ENCODE results near the gene SLC5A2. TPM values are rescaled to one million over a fixed set of nuclear protein-coding genes. Genes with fewer than 3 reads are reported as not detected.
"Not testable (repeated sequence)": the region's sequence is repeated elsewhere in the genome, so short reads cannot be mapped to it uniquely, and the experiment has no call there.

Gene SLC5A2
- total and polyA plus RNA-seq, 2 experiments from 2014 or later, result 2.5 to 12.7 TPM

DNA sequence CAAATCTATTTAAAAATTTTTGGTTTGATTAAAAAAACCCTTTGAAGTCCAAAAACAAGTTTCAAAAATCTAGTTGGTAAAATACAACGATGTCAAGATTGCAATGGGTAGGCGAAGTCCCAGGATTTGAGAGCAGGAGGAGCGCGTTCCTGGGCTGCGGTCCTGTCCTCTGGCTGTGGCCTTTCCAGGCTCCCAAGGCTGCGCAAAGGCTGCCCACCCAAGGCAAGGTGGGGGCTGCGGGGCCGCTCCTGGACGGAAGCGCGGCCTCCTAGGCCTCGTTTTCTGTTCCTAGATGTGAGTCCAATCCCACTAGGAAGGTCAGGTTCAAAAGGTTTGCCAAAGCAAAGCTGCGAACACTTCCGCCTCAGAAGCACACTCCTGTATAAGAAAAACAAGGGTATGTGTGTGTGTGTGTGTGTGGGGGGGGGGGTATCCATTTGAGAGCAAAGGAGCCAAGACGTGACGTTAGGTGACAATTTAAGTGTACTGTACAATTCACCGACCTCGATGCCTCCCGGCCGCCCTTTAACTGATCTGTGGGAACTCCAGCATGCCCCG is 54.0 kb downstream of the SLC5A2 start:
- TF ChIP-seq EZH2phosphoT487 (IDR thresholded peaks at IDR 0.05; ENCODE audit: low read depth, severe bottlenecking, unreplicated experiment) (no peak), EZH2 (IDR thresholded peaks at IDR 0.05; ENCODE audit: borderline replicate concordance) (no peak)
- TF ChIP-seq, protein P1, sequence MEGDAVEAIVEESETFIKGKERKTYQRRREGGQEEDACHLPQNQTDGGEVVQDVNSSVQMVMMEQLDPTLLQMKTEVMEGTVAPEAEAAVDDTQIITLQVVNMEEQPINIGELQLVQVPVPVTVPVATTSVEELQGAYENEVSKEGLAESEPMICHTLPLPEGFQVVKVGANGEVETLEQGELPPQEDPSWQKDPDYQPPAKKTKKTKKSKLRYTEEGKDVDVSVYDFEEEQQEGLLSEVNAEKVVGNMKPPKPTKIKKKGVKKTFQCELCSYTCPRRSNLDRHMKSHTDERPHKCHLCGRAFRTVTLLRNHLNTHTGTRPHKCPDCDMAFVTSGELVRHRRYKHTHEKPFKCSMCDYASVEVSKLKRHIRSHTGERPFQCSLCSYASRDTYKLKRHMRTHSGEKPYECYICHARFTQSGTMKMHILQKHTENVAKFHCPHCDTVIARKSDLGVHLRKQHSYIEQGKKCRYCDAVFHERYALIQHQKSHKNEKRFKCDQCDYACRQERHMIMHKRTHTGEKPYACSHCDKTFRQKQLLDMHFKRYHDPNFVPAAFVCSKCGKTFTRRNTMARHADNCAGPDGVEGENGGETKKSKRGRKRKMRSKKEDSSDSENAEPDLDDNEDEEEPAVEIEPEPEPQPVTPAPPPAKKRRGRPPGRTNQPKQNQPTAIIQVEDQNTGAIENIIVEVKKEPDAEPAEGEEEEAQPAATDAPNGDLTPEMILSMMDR (IDR thresholded peaks at IDR 0.05; ENCODE audit: poor library complexity), result no peak
- H3K9me3 ChIP-seq (ENCODE audit: low read depth), result no peaks in the 10 kb centered on the region
- H3K27me3 ChIP-seq, result peaks cover 11% of the 10 kb centered on the region
- 85% methylated on average over 21 of the region's 21 CpGs for WGBS (ENCODE audit: low lambda C conversion rate, missing lambda C conversion rate)
- no peaks in the 10 kb centered on the region for H3K9me2 ChIP-seq (replicated peaks; ENCODE audit: insufficient read depth)
- peak overlapping the region; percentile 87 for H3K4me2 ChIP-seq
- H3K27ac ChIP-seq, result no peak overlapping the region
- no peaks in the 10 kb centered on the region for H3K4me1 ChIP-seq (ENCODE audit: insufficient read depth)
- no peak overlapping the region for H3K4me3 ChIP-seq
- H3K79me2 ChIP-seq, result no peaks in the 10 kb centered on the region
- H2AFZ ChIP-seq, result peak overlapping the region; percentile 63
- no peaks in the 10 kb centered on the region for H4K20me1 ChIP-seq (ENCODE audit: insufficient read depth, poor library complexity, severe bottlenecking)
- no peak for DNase-seq (ENCODE audit: low spot score)
- H3K36me3 ChIP-seq (replicated peaks; ENCODE audit: insufficient read depth, low read depth), result no peaks in the 10 kb centered on the region

DNA sequence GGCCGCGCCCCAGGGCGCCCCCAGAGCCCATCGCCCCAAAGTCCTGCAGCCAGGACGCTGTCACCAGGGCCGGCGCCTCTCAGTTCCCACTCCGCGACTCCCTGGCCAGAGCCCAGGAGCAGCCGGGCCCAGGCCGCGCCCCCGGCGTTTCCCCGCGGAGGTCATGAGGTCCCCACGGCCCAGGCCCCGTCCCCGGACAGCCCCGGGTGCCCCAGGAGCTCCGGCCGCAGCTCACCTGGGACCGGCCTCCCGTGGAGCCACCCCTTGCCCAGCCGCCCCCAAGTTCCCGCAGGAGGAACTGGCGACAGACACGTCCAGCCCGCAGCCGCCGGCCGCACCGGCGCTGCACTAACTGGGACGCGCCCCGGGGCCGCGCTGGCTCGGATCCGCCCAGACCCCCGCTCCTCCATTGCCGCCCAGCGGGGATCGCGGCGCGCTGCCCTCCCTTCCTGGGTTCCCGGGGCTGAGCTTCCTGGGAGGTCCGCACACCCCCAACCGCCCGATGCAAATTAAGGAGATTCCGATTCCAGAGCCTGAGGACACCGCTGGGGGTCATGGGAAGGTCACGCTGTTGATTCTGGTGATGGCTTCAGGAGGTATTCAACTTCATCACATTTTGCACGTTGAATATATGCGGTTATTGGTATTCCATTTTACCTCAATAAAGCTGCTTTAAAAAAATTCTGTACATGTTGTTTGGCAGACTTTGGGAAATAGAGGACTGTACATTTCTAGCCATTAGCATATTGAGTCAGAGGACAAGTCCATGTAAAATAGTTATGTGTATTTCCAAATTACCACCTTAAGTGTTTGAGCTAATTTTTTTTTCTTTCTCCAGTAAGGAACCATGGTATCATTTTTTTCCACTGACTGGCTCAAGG is 54.7 kb downstream of the SLC5A2 start:
- Histone ChIP-seq H3K36me3 (replicated peaks; ENCODE audit: insufficient read depth, low read depth) (no peaks in the 10 kb centered on the region), H3K27ac (no peak overlapping the region), H3K9me2 (replicated peaks; ENCODE audit: insufficient read depth) (no peaks in the 10 kb centered on the region), H2AFZ (peak overlapping the region; percentile 63), H3K79me2 (no peaks in the 10 kb centered on the region), H3K4me3 (peak overlapping the region; percentile 20), H3K27me3 (peaks cover 11% of the 10 kb centered on the region), H3K4me1 (ENCODE audit: insufficient read depth) (no peaks in the 10 kb centered on the region), H3K4me2 (peak overlapping the region; percentile 87), H3K9me3 (ENCODE audit: low read depth) (no peaks in the 10 kb centered on the region), H4K20me1 (ENCODE audit: insufficient read depth, poor library complexity, severe bottlenecking) (no peaks in the 10 kb centered on the region)
- TF ChIP-seq, protein P1 (IDR thresholded peaks at IDR 0.05; ENCODE audit: poor library complexity), result no peak
- TF ChIP-seq EZH2 (IDR thresholded peaks at IDR 0.05; ENCODE audit: borderline replicate concordance), result no peak
- TF ChIP-seq EZH2phosphoT487 (IDR thresholded peaks at IDR 0.05; ENCODE audit: low read depth, severe bottlenecking, unreplicated experiment), result no peak
- 27% methylated on average over 26 of the region's 57 CpGs for WGBS (ENCODE audit: low lambda C conversion rate, missing lambda C conversion rate)
- DNase-seq (ENCODE audit: low spot score), result peak; percentile 18

GRCh38 chr16:31538243-31538598 is 55.3 kb downstream of the SLC5A2 start:
- DNase-seq (ENCODE audit: low spot score); H3K4me3 ChIP-seq; H3K79me2 ChIP-seq; H3K9me3 ChIP-seq (ENCODE audit: low read depth); H2AFZ ChIP-seq; H3K4me1 ChIP-seq (ENCODE audit: insufficient read depth); H3K9me2 ChIP-seq (replicated peaks; ENCODE audit: insufficient read depth); H4K20me1 ChIP-seq (ENCODE audit: insufficient read depth, poor library complexity, severe bottlenecking); H3K4me2 ChIP-seq; H3K27ac ChIP-seq; H3K36me3 ChIP-seq (replicated peaks; ENCODE audit: insufficient read depth, low read depth): not testable (repeated sequence)
- H3K27me3 ChIP-seq, result peaks cover 11% of the 10 kb centered on the region
- 84% methylated on average over 7 of the region's 7 CpGs for WGBS (ENCODE audit: low lambda C conversion rate, missing lambda C conversion rate)

DNA sequence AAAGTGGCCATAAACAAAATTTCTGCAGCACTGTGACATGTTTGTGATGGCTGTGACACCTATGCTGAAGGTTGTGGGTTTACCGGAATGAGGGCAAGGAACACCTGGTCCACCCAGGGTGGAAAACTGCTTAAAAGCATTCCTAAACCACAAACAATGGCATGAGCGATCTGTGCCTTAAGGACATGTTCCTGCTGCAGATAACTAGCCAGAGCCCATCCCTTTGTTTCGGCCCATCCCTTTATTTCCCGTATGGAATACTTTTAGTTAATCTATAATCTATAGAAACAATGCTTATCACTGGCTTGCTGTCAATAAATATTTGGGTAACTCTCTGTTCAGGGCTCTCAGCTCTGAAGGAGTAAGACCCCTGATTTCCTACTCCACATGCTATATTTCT is 56.8 kb downstream of the SLC5A2 start:
- not testable (repeated sequence) for H3K4me2 ChIP-seq; H3K36me3 ChIP-seq (replicated peaks; ENCODE audit: insufficient read depth, low read depth); H2AFZ ChIP-seq; H4K20me1 ChIP-seq (ENCODE audit: insufficient read depth, poor library complexity, severe bottlenecking); H3K9me2 ChIP-seq (replicated peaks; ENCODE audit: insufficient read depth); H3K4me3 ChIP-seq; H3K27ac ChIP-seq; H3K4me1 ChIP-seq (ENCODE audit: insufficient read depth); H3K9me3 ChIP-seq (ENCODE audit: low read depth); H3K79me2 ChIP-seq; DNase-seq (ENCODE audit: low spot score)
- H3K27me3 ChIP-seq, result peaks cover 11% of the 10 kb centered on the region
- 83% methylated on average over 4 of the region's 4 CpGs for WGBS (ENCODE audit: low lambda C conversion rate, missing lambda C conversion rate)

Other genes with a start within 250 kb of the SLC5A2 start
- 0.32 and 2.5 TPM in 2 replicates for gene ITGAM, start 223.1 kb upstream of the SLC5A2 start, total RNA-seq
- gene ITGAM, start 223.1 kb upstream of the SLC5A2 start, polyA plus RNA-seq, result not detected in 2 replicates
- 0.52 and 0.60 TPM in 2 replicates for gene ITGAX, start 127.9 kb upstream of the SLC5A2 start, total RNA-seq
- 0.43 and 0.50 TPM in 2 replicates for gene ITGAX, start 127.9 kb upstream of the SLC5A2 start, polyA plus RNA-seq
- gene ITGAD, start 89.8 kb upstream of the SLC5A2 start, total RNA-seq, result not detected in 2 replicates
- gene ITGAD, start 89.8 kb upstream of the SLC5A2 start, polyA plus RNA-seq, result not detected in 2 replicates
- not detected in 2 replicates for gene COX6A2, start 54.8 kb upstream of the SLC5A2 start, total RNA-seq
- gene COX6A2, start 54.8 kb upstream of the SLC5A2 start, polyA plus RNA-seq, result 1.7 TPM in 1 of 2 replicates, not detected in the other
- 1.2 and 1.7 TPM in 2 replicates for gene ZNF843, start 40.3 kb upstream of the SLC5A2 start, total RNA-seq
- gene ZNF843, start 40.3 kb upstream of the SLC5A2 start, polyA plus RNA-seq, result 0.54 and 0.64 TPM in 2 replicates
- gene ARMC5, start 23.6 kb upstream of the SLC5A2 start, total RNA-seq, result 11.4 and 12.2 TPM in 2 replicates
- 19.4 and 19.6 TPM in 2 replicates for gene ARMC5, start 23.6 kb upstream of the SLC5A2 start, polyA plus RNA-seq
- 14.5 and 15.7 TPM in 2 replicates for gene TGFB1I1, start 11.0 kb upstream of the SLC5A2 start, total RNA-seq
- 34.8 and 35.4 TPM in 2 replicates for gene TGFB1I1, start 11.0 kb upstream of the SLC5A2 start, polyA plus RNA-seq
- 75.2 and 77.2 TPM in 2 replicates for gene RUSF1, start 25.3 kb downstream of the SLC5A2 start, total RNA-seq
- 56.6 and 68.0 TPM in 2 replicates for gene RUSF1, start 25.3 kb downstream of the SLC5A2 start, polyA plus RNA-seq
- gene AHSP, start 44.8 kb downstream of the SLC5A2 start, total RNA-seq, result not detected in 2 replicates
- gene AHSP, start 44.8 kb downstream of the SLC5A2 start, polyA plus RNA-seq, result not detected in 2 replicates